HG03342 (cell line): ENCODE results near the gene NFS1.
A peak's percentile ranks its signal among the peaks of the same experiment; 100 is the strongest.
"Not testable (repeated sequence)": the region's sequence is repeated elsewhere in the genome, so short reads cannot be mapped to it uniquely, and the experiment has no call there.

Source experiments
- ATAC-seq: cut with Tn5 transposase; IDR thresholded peaks from one replicate; pipeline ENCODE4 v1.9.1; 2021; ENCODE audit warnings: mild to moderate bottlenecking, moderate library complexity; ENCODE audit not compliant: unreplicated experiment

The NFS1 gene

GRCh38 chr20:35699127-35699956 lies at the start of gene NFS1, which contains the start of gene ROMO1:
Gene NFS1, minus strand, starts transcription at chr20:35699352. Its CDS starts 64 bp downstream, at chr20:35699288.
Gene ROMO1, plus strand, starts transcription at chr20:35699405. Its CDS starts 228 bp downstream, at chr20:35699633.
- peak; percentile 70 for ATAC-seq

- ATAC-seq = not testable (repeated sequence)
Measured at GRCh38 chr20:35744492-35744841, 45.3 kb upstream of the NFS1 start.

- no peak for ATAC-seq
Measured at GRCh38 chr20:35743693-35744491, 44.7 kb upstream of the NFS1 start.

- ATAC-seq = no peak
Measured at GRCh38 chr20:35742741-35743523, 43.8 kb upstream of the NFS1 start.

GRCh38 chr20:35741892-35742740 lies 43.0 kb upstream of the NFS1 start, which contains the start of gene RBM39:
Gene RBM39, minus strand, starts transcription at chr20:35742260. Its CDS starts 1,386 bp downstream, at chr20:35740874.
- peak; percentile 78 for ATAC-seq

GRCh38 chr20:35739294-35740163 lies 40.4 kb upstream of the NFS1 start:
- ATAC-seq = no peak

GRCh38 chr20:35738410-35739179 lies 39.4 kb upstream of the NFS1 start:
- ATAC-seq = no peak

- ATAC-seq = no peak
Measured at GRCh38 chr20:35737865-35738333, 38.7 kb upstream of the NFS1 start.

- no peak for ATAC-seq
Measured at GRCh38 chr20:35735826-35736470, 36.8 kb upstream of the NFS1 start.

GRCh38 chr20:35734777-35735649 lies 35.9 kb upstream of the NFS1 start:
- no peak for ATAC-seq

- no peak for ATAC-seq
Measured at GRCh38 chr20:35734374-35734773, 35.2 kb upstream of the NFS1 start.

- no peak for ATAC-seq
Measured at GRCh38 chr20:35732644-35732982, 33.5 kb upstream of the NFS1 start.

- ATAC-seq = no peak
Measured at GRCh38 chr20:35731862-35732643, 32.9 kb upstream of the NFS1 start.

GRCh38 chr20:35731469-35731788 lies 32.3 kb upstream of the NFS1 start:
- no peak for ATAC-seq

- no peak for ATAC-seq
Measured at GRCh38 chr20:35730583-35731468, 31.7 kb upstream of the NFS1 start.
